SW 1271 (cell line): ENCODE measurements around the gene CDKN2D.
A peak's percentile ranks its signal among the peaks of the same experiment; 100 is the strongest.

Experiments
- DNase-seq, 2 experiments: peaks; one replicate each; lab custom pipeline; 2025; lab: John Stamatoyannopoulos, UW

CDKN2D gene

DNA sequence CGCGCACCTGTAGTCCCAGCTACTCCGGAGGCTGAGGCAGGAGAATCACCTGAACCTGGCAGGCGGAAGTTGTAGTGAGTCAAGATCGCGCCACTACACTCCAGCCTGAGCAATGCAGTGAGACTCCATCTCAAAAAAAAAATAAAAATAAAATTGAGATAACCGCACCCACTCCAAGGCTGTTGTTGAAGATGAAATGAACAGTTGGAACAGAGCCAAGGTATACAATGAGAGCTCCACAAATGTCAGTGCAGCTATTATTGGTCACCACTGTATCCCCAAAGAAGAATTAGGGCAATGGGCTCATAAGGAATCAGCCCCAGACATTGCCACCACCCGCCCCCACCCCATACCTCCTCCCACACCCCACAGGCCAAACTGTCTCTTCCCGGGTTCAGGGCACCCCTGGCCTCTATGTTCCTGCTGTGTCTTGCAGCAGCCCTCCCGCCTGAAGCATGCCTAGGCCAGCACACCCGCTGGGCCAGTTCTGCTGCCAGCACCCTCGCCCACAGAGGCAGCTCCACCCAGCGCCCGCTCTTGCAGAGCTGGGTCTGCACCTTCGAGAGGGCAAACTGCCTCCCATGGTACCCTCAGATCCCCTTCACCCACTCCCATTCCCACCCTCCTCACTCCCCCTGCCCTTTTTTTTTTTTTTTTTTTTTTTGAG is 48.0 kb downstream of the CDKN2D start:
- DNase-seq = no peak

DNA sequence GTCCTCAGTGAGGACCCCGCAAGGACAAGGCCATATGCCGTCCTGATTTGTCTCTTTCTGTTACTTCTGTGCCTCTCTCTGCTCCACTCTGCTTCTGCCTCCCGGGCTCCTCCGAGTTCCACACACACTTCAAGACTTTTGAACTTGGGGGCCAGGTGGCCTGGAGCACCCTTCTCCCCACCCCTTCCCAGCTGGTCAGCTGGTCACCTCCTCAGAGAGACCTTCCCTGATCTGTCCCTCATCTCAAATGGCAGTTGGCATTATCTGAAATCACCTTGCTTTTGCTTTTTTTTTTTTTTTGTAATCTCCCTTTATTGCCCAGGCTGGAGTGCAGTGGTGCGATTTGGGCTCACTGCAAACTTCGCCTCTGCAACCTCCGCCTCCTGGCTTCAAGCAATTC is 49.4 kb downstream of the CDKN2D start:
- DNase-seq = no peak

DNA sequence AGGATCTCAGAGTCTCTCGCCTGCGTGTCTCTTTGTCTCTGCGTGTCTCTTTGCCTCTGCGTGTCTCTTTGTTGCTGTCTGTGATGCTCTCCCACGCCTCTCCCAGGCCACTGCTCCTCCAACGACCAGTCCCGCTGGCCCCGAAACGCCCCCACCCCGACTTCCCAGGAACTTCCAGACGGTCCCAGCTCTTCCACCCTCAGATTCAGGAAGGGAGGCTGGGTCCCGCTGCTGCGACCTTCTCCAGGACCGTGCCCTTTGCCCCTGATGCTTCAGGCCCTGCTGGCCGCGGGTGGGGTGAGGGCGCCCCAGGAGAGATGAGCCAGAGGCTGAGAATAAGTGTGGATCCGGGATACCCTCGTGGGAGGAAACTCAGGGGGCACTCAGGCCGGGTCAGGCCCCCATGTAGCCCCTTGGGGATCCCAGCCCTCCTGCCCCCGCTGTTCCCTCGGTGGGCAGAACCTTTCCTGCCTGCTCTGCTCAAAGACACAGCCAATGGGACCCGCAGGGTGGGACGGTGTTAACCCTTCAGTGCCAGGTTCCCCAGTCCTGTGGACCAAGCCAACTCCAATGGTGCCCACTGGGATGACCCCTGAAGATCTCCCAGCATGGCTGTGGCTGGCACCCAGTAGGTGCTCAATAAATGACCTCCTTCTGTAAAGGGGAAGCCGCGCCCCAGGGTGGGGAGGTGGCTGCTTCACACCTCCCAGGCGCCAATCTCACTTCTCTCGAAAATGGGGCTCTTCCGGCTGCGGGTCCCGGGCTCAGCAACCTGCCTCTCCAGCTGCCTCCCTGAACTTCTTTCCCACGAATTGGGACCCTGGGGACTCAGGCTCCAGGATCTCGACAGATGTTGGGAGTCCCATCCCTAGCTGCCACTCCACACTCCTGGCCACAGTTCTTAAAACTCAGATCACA is 50.1 kb downstream of the CDKN2D start:
- no peak for DNase-seq

DNA sequence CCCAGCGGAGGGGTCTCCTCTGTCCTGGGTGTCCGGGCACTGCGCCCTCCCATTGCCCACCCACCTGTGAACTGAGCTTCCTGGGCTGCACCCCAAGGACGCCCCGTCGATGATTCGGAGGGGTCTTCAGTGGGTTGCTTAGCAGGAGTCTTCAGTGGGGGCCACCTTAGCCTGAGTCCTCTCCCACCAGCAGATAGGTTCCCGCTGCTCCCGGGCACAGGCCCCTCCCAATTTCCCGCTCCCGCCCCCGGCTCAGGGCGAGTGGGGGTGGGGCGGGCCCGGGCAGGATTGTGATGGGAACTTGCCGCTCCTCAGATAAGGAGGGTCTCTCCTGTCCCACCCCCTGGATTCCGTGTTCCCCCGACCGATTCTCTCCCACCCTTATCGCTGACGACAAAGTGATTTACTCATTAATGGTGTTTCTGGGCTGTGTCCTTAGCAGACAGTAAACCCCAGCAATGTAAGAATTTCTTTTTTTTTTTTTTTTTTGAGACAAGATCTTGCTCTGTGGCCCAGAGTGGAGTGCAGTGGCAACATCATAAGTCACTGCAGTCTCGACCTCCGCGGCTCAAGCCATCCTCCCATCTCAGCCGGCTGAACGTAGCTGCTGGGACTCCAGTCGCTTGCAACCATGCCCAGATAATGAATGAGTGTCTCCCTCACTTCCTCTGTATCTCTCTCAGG is 50.9 kb downstream of the CDKN2D start:
- DNase-seq = peak; percentile 65 to 72

DNA sequence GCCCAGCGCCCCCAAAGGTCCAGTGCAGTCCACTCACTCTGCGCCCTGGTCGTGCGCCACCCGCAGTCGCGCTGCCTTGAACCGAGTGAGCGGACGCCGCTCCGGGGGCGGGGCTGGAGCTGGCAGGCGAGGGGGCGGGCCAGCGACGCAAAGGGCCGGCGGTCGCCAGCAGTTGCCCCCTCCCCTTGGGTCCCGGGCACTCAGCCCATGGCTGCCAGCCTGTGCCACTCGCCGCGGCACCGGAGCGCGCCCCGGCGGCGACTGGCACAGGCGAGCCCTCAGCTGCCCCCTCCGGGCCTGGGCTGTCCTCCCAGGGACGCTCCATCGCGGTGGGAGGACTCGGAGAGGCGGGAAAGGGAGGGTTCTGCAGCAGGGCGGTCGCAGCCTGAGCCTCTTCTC is 51.4 kb downstream of the CDKN2D start, which contains the start of gene S1PR5:
TSS of gene S1PR5 (minus strand) at position 87 of the 399 bp plus-strand sequence. CDS start 2,436 bp downstream, outside the sequence.
- DNase-seq = peak; percentile 65 to 72

DNA sequence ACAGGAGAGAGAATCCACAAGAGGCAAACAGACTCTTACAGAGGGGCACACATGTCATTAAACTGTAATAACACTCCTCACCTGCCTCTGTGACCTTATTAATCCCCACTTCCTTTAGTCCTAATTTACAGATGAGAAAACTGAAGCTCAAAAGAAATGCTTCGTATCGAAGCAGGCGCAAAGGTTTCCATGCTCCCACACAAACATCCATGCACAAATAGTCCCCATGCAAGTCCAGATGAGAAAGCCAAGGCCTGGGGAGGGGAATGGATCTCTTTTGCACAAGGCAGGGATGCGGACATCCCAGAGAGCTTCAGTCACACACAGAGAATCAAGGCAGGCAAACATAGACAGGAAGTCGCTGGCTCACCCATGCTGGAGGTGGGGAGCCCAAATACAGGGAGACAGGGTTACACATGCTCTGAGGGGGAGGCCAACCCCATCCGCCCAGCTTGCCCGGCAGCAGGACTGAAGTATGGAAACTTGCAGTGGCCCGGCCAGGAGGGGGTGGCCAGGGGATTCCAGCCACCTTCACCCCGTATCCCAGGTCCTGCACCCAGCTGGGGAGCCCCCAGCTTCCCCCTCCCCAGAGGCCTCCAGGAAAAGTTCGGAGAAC is 52.0 kb downstream of the CDKN2D start:
- peak; percentile 14 to 32 for DNase-seq
